Neural cell (in vitro differentiated cells): Measurements from ENCODE around the gene PTEN. TPM values are rescaled to one million over a fixed set of nuclear protein-coding genes. Genes with fewer than 3 reads are reported as not detected.

ENCODE experiments used
- H2AFZ ChIP-seq: fragments of 200-600, 300-800 bp; sonication (generic), shearing (Covaris generic); 2 replicates; pipeline ENCODE4 v1.6.0; 2014; ENCODE audit warnings: low read depth, mild to moderate bottlenecking, antibody characterized with exemption, low read length, moderate library complexity
- H3F3A ChIP-seq: fragments of 200-600 bp; shearing (Covaris generic); 2 replicates; pipeline ENCODE4 v1.6.1; 2016; ENCODE audit warnings: mild to moderate bottlenecking, moderate library complexity, mixed read lengths, antibody characterized with exemption, low read length; ENCODE audit not compliant: insufficient read depth, poor library complexity, severe bottlenecking
- H3K27ac ChIP-seq: fragments of 200-600, 300-800 bp; sonication (generic), shearing (Covaris generic); 2 replicates; pipeline ENCODE4 v1.5.1; 2014; ENCODE audit warnings: mild to moderate bottlenecking, low read length, moderate library complexity
- H3K27me3 ChIP-seq: fragments of 300-800, 200-600 bp; sonication (generic), shearing (Covaris generic); 2 replicates; pipeline ENCODE4 v1.6.0; 2014; ENCODE audit warnings: mild to moderate bottlenecking, low read depth, low read length, moderate library complexity; ENCODE audit not compliant: insufficient read depth
- H3K36me3 ChIP-seq: fragments of 300-800, 200-600 bp; sonication (generic), shearing (Covaris generic); 2 replicates; pipeline ENCODE4 v1.5.1; 2014; ENCODE audit warnings: mild to moderate bottlenecking, antibody characterized with exemption, low read length, moderate library complexity; ENCODE audit not compliant: insufficient read depth
- H3K4me2 ChIP-seq: fragments of 300-800, 200-600 bp; sonication (generic), shearing (Covaris generic); 2 replicates; pipeline ENCODE4 v1.6.0; 2014; ENCODE audit warnings: mild to moderate bottlenecking, low read length
- H3K4me3 ChIP-seq: fragments of 300-800, 200-600 bp; sonication (generic), shearing (Covaris generic); 2 replicates; pipeline ENCODE4 v1.5.1; 2014; ENCODE audit warnings: mild to moderate bottlenecking, low read length, moderate library complexity
- H3K79me2 ChIP-seq: fragments of 200-600 bp; shearing (Covaris generic); replicated peaks from 2 replicates; pipeline ENCODE4 v1.6.0; 2014; ENCODE audit warnings: mild to moderate bottlenecking, low read length, moderate library complexity; ENCODE audit not compliant: insufficient read depth
- H3K9ac ChIP-seq: fragments of 300-800, 200-600 bp; sonication (generic), shearing (Covaris generic); 2 replicates; pipeline ENCODE4 v1.6.1; 2016; ENCODE audit warnings: mild to moderate bottlenecking, low read length, mixed read lengths
- H3K9me2 ChIP-seq: fragments of 200-600 bp; shearing (Covaris generic); 2 replicates; pipeline ENCODE4 v1.6.1; 2016; ENCODE audit warnings: mild to moderate bottlenecking, low read length, mixed read lengths; ENCODE audit not compliant: insufficient read depth
- H3K9me3 ChIP-seq: fragments of 200-600, 300-800 bp; sonication (generic), shearing (Covaris generic); 2 replicates; pipeline ENCODE4 v1.6.1; 2016; ENCODE audit warnings: mild to moderate bottlenecking, mixed run types, low read length, moderate library complexity, mixed read lengths
- H4K20me1 ChIP-seq: fragments of 200-600 bp; shearing (Covaris generic); 2 replicates; pipeline ENCODE4 v1.6.1; 2016; ENCODE audit warnings: mild to moderate bottlenecking, mixed run types; ENCODE audit not compliant: insufficient read depth
- EP300 ChIP-seq: fragments of 450-650 bp; conservative IDR thresholded peaks from 2 replicates; pipeline ENCODE4 v1.6.1; 2014; ENCODE audit warnings: antibody characterized with exemption, mild to moderate bottlenecking, moderate library complexity; ENCODE audit not compliant: poor library complexity, severe bottlenecking
- EZH2 ChIP-seq: fragments of 200-600, 300-800 bp; shearing (Covaris generic), sonication (generic); IDR thresholded peaks from 2 replicates; pipeline ENCODE4 v1.6.1; 2014; ENCODE audit warnings: antibody characterized with exemption, low read length, borderline replicate concordance, mild to moderate bottlenecking; ENCODE audit not compliant: insufficient read depth, poor library complexity, severe bottlenecking
- MXI1 ChIP-seq: fragments of 450-650 bp; conservative IDR thresholded peaks from 2 replicates; pipeline ENCODE4 v1.6.1; 2014; ENCODE audit warnings: antibody characterized with exemption, mild to moderate bottlenecking; ENCODE audit not compliant: poor library complexity, severe bottlenecking
- POLR2AphosphoS5 ChIP-seq: IDR thresholded peaks from 2 replicates; pipeline ENCODE4 v1.6.1; 2012
- RAD21 ChIP-seq: fragments of 450-650 bp; conservative IDR thresholded peaks from 2 replicates; pipeline ENCODE4 v1.6.1; 2014; ENCODE audit warnings: antibody characterized with exemption, mild to moderate bottlenecking, moderate library complexity
- SMC3 ChIP-seq: fragments of 450-650 bp; conservative IDR thresholded peaks from 2 replicates; pipeline ENCODE4 v1.6.1; 2014; ENCODE audit warnings: antibody characterized with exemption, mild to moderate bottlenecking, moderate library complexity; ENCODE audit not compliant: poor library complexity
- TAF1 ChIP-seq: IDR thresholded peaks from 2 replicates; pipeline ENCODE4 v1.6.1; 2012; ENCODE audit warnings: low read depth
- polyA plus RNA-seq: library from polyadenylated mRNA; depleted of rRNA; stranded (reverse); fragments of >200 nt; gene quantifications from 2 replicates; pipeline ENCODE4 v1.2.3, GENCODE V29; 2014
- TF ChIP-seq, protein P1 (sequence below): IDR thresholded peaks from 2 replicates; pipeline ENCODE4 v1.6.1; 2012; ENCODE audit warnings: borderline replicate concordance
- TF ChIP-seq, protein P2 (sequence below): fragments of 450-650 bp; IDR thresholded peaks from 2 replicates; pipeline ENCODE4 v1.5.1; 2014; ENCODE audit warnings: antibody characterized with exemption, mild to moderate bottlenecking, moderate library complexity; ENCODE audit not compliant: poor library complexity, severe bottlenecking

PTEN gene
- polyA plus RNA-seq, 1 donor from 2014 or later: 47.3 TPM

DNA sequence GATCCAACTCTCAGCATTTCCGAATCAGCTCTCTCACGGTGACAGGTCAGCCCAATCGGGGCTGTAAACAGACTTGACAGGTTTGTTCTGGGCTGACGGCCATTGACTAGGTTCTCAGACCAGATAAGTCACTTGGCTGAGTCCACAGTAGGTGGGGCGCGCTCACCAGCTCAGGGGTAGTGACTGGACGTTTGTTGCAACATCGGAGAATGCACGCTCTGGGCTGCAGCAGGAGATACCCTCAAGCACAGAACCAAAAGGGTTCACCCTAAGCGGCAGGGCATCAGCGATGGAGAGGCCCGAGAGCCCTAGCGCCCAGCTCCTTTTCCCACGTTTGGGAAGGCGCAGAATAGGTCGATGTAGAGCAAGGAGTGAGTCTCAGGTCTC, 1.9 kb upstream of the PTEN start:
- Histone ChIP-seq H3F3A (peaks cover 10% of the 10 kb centered on the region), H3K9ac (peak overlapping the region; percentile 98), H3K36me3 (no peaks in the 10 kb centered on the region), H3K79me2 (peaks cover 23% of the 10 kb centered on the region), H3K4me2 (peak overlapping the region; percentile 65), H3K9me3 (no peaks in the 10 kb centered on the region), H4K20me1 (peaks cover 18% of the 10 kb centered on the region), H3K4me3 (peak overlapping the region; percentile 80), H3K27ac (peak overlapping the region; percentile 99), H3K27me3 (no peaks in the 10 kb centered on the region), H3K9me2 (no peaks in the 10 kb centered on the region), H2AFZ (peak overlapping the region; percentile 97)
- TF ChIP-seq POLR2AphosphoS5 (no peak), SMC3 (no peak), EP300 (no peak), RAD21 (no peak), EZH2 (no peak), MXI1 (no peak), TAF1 (no peak)
- TF ChIP-seq, protein P1, sequence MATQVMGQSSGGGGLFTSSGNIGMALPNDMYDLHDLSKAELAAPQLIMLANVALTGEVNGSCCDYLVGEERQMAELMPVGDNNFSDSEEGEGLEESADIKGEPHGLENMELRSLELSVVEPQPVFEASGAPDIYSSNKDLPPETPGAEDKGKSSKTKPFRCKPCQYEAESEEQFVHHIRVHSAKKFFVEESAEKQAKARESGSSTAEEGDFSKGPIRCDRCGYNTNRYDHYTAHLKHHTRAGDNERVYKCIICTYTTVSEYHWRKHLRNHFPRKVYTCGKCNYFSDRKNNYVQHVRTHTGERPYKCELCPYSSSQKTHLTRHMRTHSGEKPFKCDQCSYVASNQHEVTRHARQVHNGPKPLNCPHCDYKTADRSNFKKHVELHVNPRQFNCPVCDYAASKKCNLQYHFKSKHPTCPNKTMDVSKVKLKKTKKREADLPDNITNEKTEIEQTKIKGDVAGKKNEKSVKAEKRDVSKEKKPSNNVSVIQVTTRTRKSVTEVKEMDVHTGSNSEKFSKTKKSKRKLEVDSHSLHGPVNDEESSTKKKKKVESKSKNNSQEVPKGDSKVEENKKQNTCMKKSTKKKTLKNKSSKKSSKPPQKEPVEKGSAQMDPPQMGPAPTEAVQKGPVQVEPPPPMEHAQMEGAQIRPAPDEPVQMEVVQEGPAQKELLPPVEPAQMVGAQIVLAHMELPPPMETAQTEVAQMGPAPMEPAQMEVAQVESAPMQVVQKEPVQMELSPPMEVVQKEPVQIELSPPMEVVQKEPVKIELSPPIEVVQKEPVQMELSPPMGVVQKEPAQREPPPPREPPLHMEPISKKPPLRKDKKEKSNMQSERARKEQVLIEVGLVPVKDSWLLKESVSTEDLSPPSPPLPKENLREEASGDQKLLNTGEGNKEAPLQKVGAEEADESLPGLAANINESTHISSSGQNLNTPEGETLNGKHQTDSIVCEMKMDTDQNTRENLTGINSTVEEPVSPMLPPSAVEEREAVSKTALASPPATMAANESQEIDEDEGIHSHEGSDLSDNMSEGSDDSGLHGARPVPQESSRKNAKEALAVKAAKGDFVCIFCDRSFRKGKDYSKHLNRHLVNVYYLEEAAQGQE: no peak
- TF ChIP-seq, protein P2, sequence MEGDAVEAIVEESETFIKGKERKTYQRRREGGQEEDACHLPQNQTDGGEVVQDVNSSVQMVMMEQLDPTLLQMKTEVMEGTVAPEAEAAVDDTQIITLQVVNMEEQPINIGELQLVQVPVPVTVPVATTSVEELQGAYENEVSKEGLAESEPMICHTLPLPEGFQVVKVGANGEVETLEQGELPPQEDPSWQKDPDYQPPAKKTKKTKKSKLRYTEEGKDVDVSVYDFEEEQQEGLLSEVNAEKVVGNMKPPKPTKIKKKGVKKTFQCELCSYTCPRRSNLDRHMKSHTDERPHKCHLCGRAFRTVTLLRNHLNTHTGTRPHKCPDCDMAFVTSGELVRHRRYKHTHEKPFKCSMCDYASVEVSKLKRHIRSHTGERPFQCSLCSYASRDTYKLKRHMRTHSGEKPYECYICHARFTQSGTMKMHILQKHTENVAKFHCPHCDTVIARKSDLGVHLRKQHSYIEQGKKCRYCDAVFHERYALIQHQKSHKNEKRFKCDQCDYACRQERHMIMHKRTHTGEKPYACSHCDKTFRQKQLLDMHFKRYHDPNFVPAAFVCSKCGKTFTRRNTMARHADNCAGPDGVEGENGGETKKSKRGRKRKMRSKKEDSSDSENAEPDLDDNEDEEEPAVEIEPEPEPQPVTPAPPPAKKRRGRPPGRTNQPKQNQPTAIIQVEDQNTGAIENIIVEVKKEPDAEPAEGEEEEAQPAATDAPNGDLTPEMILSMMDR: no peak

DNA sequence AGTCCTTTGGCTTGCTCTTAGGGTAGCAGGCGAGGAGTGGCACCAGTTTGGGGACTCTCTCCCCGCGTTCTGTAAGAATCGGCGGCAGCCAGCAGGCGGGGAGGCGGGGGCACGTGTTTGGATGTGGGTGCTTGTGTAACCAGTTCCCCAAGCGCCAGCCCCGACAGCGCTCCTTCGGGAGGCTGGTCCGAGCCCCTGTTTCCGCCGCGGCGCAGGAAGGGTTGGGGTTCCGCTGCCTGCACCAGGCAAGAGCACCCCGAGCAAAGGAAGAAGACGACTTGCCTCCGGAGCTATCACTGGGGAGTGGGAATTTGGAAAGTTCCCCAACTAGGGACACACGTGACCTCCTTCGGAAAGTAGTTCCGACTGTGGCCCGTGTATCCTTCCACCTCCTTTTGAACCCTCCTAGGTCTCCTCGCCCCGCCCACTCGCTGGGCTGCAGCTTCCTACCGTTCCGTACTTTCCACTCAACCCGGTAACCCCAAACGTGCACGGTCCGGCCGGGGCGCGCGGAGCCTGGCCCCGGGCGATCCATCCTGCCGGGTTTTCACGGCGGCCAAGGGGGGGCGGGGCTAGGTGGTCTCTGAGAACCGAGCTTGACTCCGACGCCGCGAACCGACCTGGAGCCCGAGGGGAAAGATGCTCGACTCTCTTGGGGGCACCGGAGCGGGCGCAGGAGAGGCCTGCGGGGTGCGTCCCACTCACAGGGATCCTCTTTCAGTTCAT, 1.3 kb upstream of the PTEN start:
- Histone ChIP-seq H3K9ac (peak overlapping the region; percentile 98), H3K27ac (peak overlapping the region; percentile 99), H3K4me2 (peak overlapping the region; percentile 65), H3K36me3 (no peaks in the 10 kb centered on the region), H3F3A (peaks cover 10% of the 10 kb centered on the region), H3K27me3 (no peaks in the 10 kb centered on the region), H3K9me2 (no peaks in the 10 kb centered on the region), H2AFZ (peak overlapping the region; percentile 97), H3K9me3 (no peaks in the 10 kb centered on the region), H3K79me2 (peaks cover 29% of the 10 kb centered on the region), H3K4me3 (peak overlapping the region; percentile 80), H4K20me1 (peaks cover 20% of the 10 kb centered on the region)
- TF ChIP-seq POLR2AphosphoS5 (peak; percentile 94), EP300 (peak; percentile 69), TAF1 (peak; percentile 83), EZH2 (no peak), MXI1 (peak; percentile 69), SMC3 (peak; percentile 49)
- TF ChIP-seq, protein P2: no peak
- TF ChIP-seq, protein P1: peak; percentile 67
